Fibroblast of villous mesenchyme (primary cell): ENCODE measurements around the gene FER. TPM values are rescaled to one million over a fixed set of nuclear protein-coding genes. Genes with fewer than 3 reads are reported as not detected.
"Not testable (repeated sequence)": the region's sequence is repeated elsewhere in the genome, so short reads cannot be mapped to it uniquely, and the experiment has no call there.

Experiments used
- DNase-seq: peaks from one replicate; pipeline ENCODE4 v3.0.0-alpha.2; 2010; ENCODE audit warnings: low read depth
- H3K4me3 ChIP-seq: 2 replicates; pipeline ENCODE4 v1.5.1; 2011; ENCODE audit warnings: low read depth, mild to moderate bottlenecking, low read length
- CTCF ChIP-seq: IDR thresholded peaks from 2 replicates; pipeline ENCODE4 v1.5.1; 2012; ENCODE audit warnings: low read depth, mild to moderate bottlenecking, low read length; ENCODE audit not compliant: insufficient read depth
- total RNA-seq: library from RNA; depleted of rRNA; stranded (reverse); fragments of >200 nt; gene quantifications from 2 replicates; pipeline ENCODE4 v1.2.3, GENCODE V29; 2012

Gene FER
- total RNA-seq, 1 donor: 43.6 TPM

DNA sequence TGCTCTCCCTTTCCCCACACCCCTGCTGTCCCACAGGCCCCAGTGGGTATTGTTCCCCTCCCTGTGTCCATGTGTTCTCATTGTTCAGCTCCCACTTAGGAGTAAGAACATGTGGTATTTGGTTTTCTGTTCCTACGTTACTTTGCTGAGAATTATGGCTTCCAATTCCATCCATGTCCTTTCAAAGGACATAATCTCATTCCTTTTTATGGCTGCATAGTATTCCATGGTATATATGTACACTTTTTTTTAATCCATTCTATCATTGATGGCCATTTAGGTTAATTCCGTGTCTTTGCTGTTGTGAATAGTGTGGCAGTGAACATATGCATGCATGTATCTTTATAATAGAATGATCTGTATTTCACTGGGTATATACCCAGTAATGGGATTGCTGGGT, 25.6 kb downstream of the FER start:
- DNase-seq: no peak
- TF ChIP-seq CTCF: no peak
- no peak overlapping the region for H3K4me3 ChIP-seq

DNA sequence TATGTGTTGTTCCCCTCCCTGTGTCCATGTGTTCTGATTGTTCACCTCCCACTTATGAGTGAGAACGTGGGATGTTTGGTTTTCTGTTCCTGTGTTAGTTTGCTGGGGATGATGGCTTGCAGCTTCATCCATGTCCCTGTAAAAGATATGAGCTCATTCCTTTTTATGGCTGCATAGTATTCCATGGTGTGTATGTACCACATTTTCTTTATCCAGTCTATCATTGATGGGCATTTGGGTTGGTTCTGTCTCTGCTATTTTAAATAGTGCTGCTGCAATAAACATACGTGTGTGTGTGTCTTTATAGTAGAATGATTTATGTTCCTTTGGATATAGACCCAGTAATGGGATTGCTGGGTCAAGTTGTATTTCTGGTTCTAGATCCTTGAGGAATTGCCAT, 26.4 kb downstream of the FER start:
- not testable (repeated sequence) for H3K4me3 ChIP-seq

GRCh38 chr5:108777582-108777981, 29.9 kb downstream of the FER start:
- H3K4me3 ChIP-seq, DNase-seq: not testable (repeated sequence)

More for the DNA sequence above, 26.4 kb downstream of the FER start:
- not testable (repeated sequence) for DNase-seq

DNA sequence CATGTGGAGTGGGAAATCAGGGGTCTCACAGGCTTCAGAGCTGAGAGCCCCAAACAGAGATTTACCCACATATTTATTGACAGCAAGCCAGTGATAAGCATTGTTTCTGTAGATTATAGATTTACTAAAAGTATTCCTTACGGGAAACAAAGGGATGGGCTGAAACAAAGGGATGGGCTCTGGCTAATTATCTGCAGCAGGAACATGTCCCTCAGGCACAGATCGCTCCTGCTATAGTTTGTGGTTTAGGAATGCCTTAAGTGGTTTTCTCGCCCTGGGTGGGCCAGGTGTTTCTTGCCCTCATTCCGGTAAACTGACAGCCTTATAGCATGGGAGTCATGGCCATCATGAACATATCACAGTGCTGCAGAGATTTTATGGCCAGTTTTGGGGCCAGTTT, 36.9 kb downstream of the FER start:
- not testable (repeated sequence) for DNase-seq

GRCh38 chr5:108786806-108787483, 39.2 kb downstream of the FER start:
- DNase-seq: no peak
- TF ChIP-seq CTCF: no peak
- no peak overlapping the region for H3K4me3 ChIP-seq

More for the DNA sequence above, 36.9 kb downstream of the FER start:
- not testable (repeated sequence) for H3K4me3 ChIP-seq

GRCh38 chr5:108788142-108788541, 40.4 kb downstream of the FER start:
- no peak overlapping the region for H3K4me3 ChIP-seq
- TF ChIP-seq CTCF: no peak
- no peak for DNase-seq

DNA sequence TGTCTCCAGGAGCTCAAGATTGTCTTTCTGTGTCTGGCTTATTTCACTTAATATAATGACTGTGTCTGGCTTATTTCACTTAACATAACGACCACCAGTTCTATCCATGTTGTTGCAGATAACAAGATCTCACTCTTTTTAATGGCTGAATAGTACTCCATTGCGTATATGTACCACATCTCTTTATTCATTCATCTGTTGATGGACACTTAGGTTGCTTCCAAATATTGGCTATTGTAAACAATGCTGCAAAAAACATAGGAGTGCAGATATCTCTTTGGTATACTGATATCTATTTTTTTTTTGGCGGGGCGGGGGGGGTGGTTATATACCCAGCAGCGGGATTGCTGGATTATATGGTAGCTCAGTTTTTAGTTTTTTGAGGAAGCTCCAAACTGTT, 45.5 kb downstream of the FER start:
- TF ChIP-seq CTCF: no peak
- no peak for DNase-seq
- H3K4me3 ChIP-seq: no peak overlapping the region

- not testable (repeated sequence) for DNase-seq, H3K4me3 ChIP-seq
Observed at GRCh38 chr5:108794349-108794748, 46.7 kb downstream of the FER start.

GRCh38 chr5:108797396-108797795, 49.7 kb downstream of the FER start:
- H3K4me3 ChIP-seq: no peak overlapping the region
- no peak for DNase-seq
- no peak for TF ChIP-seq CTCF
